Stomach (tissue), 9 donors: Measurements from ENCODE around the gene SCN2A. TPM values are rescaled to one million over a fixed set of nuclear protein-coding genes. Genes with fewer than 3 reads are reported as not detected.

Experiments used
- DNase-seq, 2 donors: peaks; one replicate each; pipeline versions ENCODE4 v3.0.0 to v3.0.0-alpha.2; 2013 to 2019
- H3K27ac ChIP-seq, 5 donors: fragments of 200-600 bp in 4 of 5; sonication (generic) in 4 of 5; one replicate each; pipeline ENCODE4 v1.5.1; 2013 to 2019; ENCODE audit warnings: mild to moderate bottlenecking in 1 of 5, moderate library complexity in 1 of 5
- H3K27me3 ChIP-seq, 3 donors: fragments of 200-600 bp; sonication (generic); one replicate each; pipeline ENCODE4 v1.5.1; 2017 to 2019; ENCODE audit warnings: mixed run types in 1 of 3
- H3K36me3 ChIP-seq, 4 donors: fragments of 200-600 bp; sonication (generic); 1 replicate in 3 of 4; 2 replicates in 1 of 4; pipeline ENCODE4 v1.5.1; 2016 to 2019
- H3K4me1 ChIP-seq, 4 donors: fragments of 200-600 bp; sonication (generic); one replicate each; pipeline ENCODE4 v1.5.1; 2016 to 2019
- H3K4me3 ChIP-seq, 4 donors: fragments of 200-600 bp; sonication (generic) in 3 of 4; one replicate each; pipeline ENCODE4 v1.5.1; 2016 to 2019; ENCODE audit warnings: mild to moderate bottlenecking in 1 of 4
- H3K9me3 ChIP-seq, 4 donors: fragments of 200-600 bp; sonication (generic); one replicate each; pipeline ENCODE4 v1.5.1; 2016 to 2019
- CTCF ChIP-seq, 7 experiments: fragments of 450-650 bp in 4 of 7; fragments of 200-600 bp in 3 of 7; sonication (generic) in 3 of 7; IDR thresholded peaks; one replicate each; pipeline ENCODE4 v1.5.1; 2016 to 2019; ENCODE audit warnings: antibody characterized with exemption in 7 of 7, control low read depth in 2 of 7, mild to moderate bottlenecking in 1 of 7
- EP300 ChIP-seq: sonication (generic); formaldehyde crosslinking; IDR thresholded peaks from one replicate; pipeline ENCODE4 v1.6.1; 2017; ENCODE audit warnings: antibody characterized with exemption
- POLR2A ChIP-seq, 4 donors: fragments of 450-650 bp; IDR thresholded peaks; one replicate each; pipeline ENCODE4 v1.6.1; 2016; ENCODE audit warnings: antibody characterized with exemption in 4 of 4, control low read depth in 2 of 4, mild to moderate bottlenecking in 1 of 4, moderate library complexity in 1 of 4
- POLR2AphosphoS5 ChIP-seq, 3 donors: sonication (generic); formaldehyde crosslinking; IDR thresholded peaks; one replicate each; pipeline ENCODE4 v1.6.1; 2016; ENCODE audit warnings: antibody characterized with exemption in 3 of 3
- WGBS, 5 donors: extraction: QIAGEN DNeasy Blood & Tissue Kit in 3 of 5; methylation state at CpG; one replicate each; pipeline versions ENCODE4 v1.1.5 to v1.1.7; 2013 to 2018; 5-methylcytosine and 5-hydroxymethylcytosine counted together
- intact Hi-C: fragments of 100-400 bp; cut with DNase I; formaldehyde crosslinking; loops from one replicate; pipeline ENCODE4 v1.15.1; 2023; ENCODE audit warnings: low total_unique reads
- polyA plus RNA-seq, 3 donors: library from polyadenylated mRNA; stranded (reverse); fragments of 200-250 nt; gene quantifications; one replicate each; pipeline ENCODE4 v1.2.3, GENCODE V29; 2013
- total RNA-seq, 5 donors: library from RNA; depleted of rRNA; stranded (reverse); fragments of >200 nt; gene quantifications; one replicate each; pipeline versions ENCODE4 v1.1.0 to v1.2.3, GENCODE V29; 2014 to 2016
- donor health status: healthy with polysubstance abuse.
- donor health status: Bipolar disorder and iron deficiency.
- donor health status: healthy.

Gene SCN2A
- total and polyA plus RNA-seq, 8 donors, result 0.06 to 4.1 (median 1.0) TPM; not detected in 2

- Histone ChIP-seq H3K4me3 (no peak overlapping the region), H3K27ac (no peak overlapping the region), H3K27me3 (no peaks in the 10 kb centered on the region), H3K36me3 (no peaks in the 10 kb centered on the region), H3K9me3 (no peaks in the 10 kb centered on the region), H3K4me1 (no peaks in the 10 kb centered on the region)
- no peak for DNase-seq
- intact Hi-C loops, result no loop called here
- WGBS, 5 donors, result 28 to 50% (median 48%) methylated on average over 1 of the region's 1 CpG
- no peak for TF ChIP-seq EP300
- TF ChIP-seq POLR2AphosphoS5 (IDR thresholded peaks at IDR 0.05), result no peak
- TF ChIP-seq CTCF (IDR thresholded peaks at IDR 0.05), result no peak
- TF ChIP-seq POLR2A (IDR thresholded peaks at IDR 0.05), result no peak
Measured at GRCh38 chr2:165224941-165225340, 14.3 kb upstream of the SCN2A start.

GRCh38 chr2:165227571-165227970, 11.6 kb upstream of the SCN2A start:
- no peaks in the 10 kb centered on the region for H3K4me1 ChIP-seq
- TF ChIP-seq POLR2A (IDR thresholded peaks at IDR 0.05) (no peak), CTCF (IDR thresholded peaks at IDR 0.05) (no peak), POLR2AphosphoS5 (IDR thresholded peaks at IDR 0.05) (no peak), EP300 (no peak)
- H3K9me3 ChIP-seq, result no peaks in the 10 kb centered on the region
- no peaks in the 10 kb centered on the region for H3K36me3 ChIP-seq
- intact Hi-C loops, result no loop called here
- no peak overlapping the region for H3K4me3 ChIP-seq
- H3K27me3 ChIP-seq, result no peaks in the 10 kb centered on the region
- 56 to 78% (median 71%) methylated on average over 1 of the region's 1 CpG for WGBS, 5 donors
- H3K27ac ChIP-seq, result no peak overlapping the region
- DNase-seq, result no peak

- Histone ChIP-seq H3K9me3 (no peaks in the 10 kb centered on the region), H3K27me3 (no peaks in the 10 kb centered on the region), H3K4me1 (no peaks in the 10 kb centered on the region), H3K27ac (no peak overlapping the region), H3K4me3 (no peak overlapping the region), H3K36me3 (no peaks in the 10 kb centered on the region)
- intact Hi-C loops, result no loop called here
- no peak for TF ChIP-seq POLR2A (IDR thresholded peaks at IDR 0.05)
- TF ChIP-seq CTCF (IDR thresholded peaks at IDR 0.05), result no peak
- TF ChIP-seq POLR2AphosphoS5 (IDR thresholded peaks at IDR 0.05), result no peak
- no peak for TF ChIP-seq EP300
- 36 to 48% (median 42%) methylated on average over 2 of the region's 2 CpGs for WGBS, 5 donors
- no peak for DNase-seq
Measured at GRCh38 chr2:165237056-165237455, 2.2 kb upstream of the SCN2A start.

- 4 to 13% (median 9%) methylated on average over 3 of the region's 3 CpGs for WGBS, 5 donors
- no peaks in the 10 kb centered on the region for H3K4me1 ChIP-seq
- peak in 1 of 2 donors; percentile 57 for DNase-seq
Measured at GRCh38 chr2:165238295-165238694, 919 bp upstream of the SCN2A start.

More at GRCh38 chr2:165238295-165238694, 919 bp upstream of the SCN2A start:
- no peak for TF ChIP-seq POLR2AphosphoS5 (IDR thresholded peaks at IDR 0.05)
- no peak for TF ChIP-seq POLR2A (IDR thresholded peaks at IDR 0.05)
- no peak for TF ChIP-seq CTCF (IDR thresholded peaks at IDR 0.05)
- no peak for TF ChIP-seq EP300
- Histone ChIP-seq H3K27ac (no peak overlapping the region), H3K9me3 (no peaks in the 10 kb centered on the region), H3K36me3 (no peaks in the 10 kb centered on the region), H3K4me3 (no peak overlapping the region), H3K27me3 (no peaks in the 10 kb centered on the region)
- intact Hi-C loops, result no loop called here
